ENCODE results near the gene PAQR5. TPM values are rescaled to one million over a fixed set of nuclear protein-coding genes. Genes with fewer than 3 reads are reported as not detected.

Gene PAQR5
- total and polyA plus RNA-seq, 2 donors (not counting 3 experiments of a cell fraction or from before 2014, with no cell fraction given), result 0.08 to 0.09 TPM

GRCh38 chr15:69340243-69340900, 41.7 kb downstream of the PAQR5 start:
- dilution Hi-C loops (cut with MboI; ENCODE audit: extremely low pct_ligation_motif_present, low sequenced_read_pairs), result no loop called here
- DNase-seq (ENCODE audit: low read depth, low spot score) (peak; percentile 81), FAIRE-seq (peak; percentile 59)
- Histone ChIP-seq H3K27ac (ENCODE audit: insufficient read depth, low read depth, low read length) (peak overlapping the region; percentile 28), H3K36me3 (ENCODE audit: control insufficient read depth in 2 of 2, extremely low read depth in 1 of 2, insufficient read depth in 2 of 2, low read length in 2 of 2) (no peaks in the 10 kb centered on the region), H3K9me1 (replicated peaks; ENCODE audit: control insufficient read depth, extremely low read depth, insufficient read depth, low read length) (no peaks in the 10 kb centered on the region), H3K4me2 (ENCODE audit: insufficient read depth, low read length) (peak overlapping the region; percentile 32), H2AFZ (ENCODE audit: low read depth, low read length) (peak overlapping the region; percentile 51), H3K4me1 (ENCODE audit: control insufficient read depth, extremely low read depth, insufficient read depth, low read length) (peaks cover 10% of the 10 kb centered on the region), H3K79me2 (ENCODE audit: control insufficient read depth, insufficient read depth, low read length) (no peaks in the 10 kb centered on the region), H3K4me3 (replicated peaks in 1 of 3; ENCODE audit: insufficient read depth in 1 of 3, low read depth in 1 of 3, low read length in 3 of 3) (no peak overlapping the region), H4K20me1 (replicated peaks; ENCODE audit: control insufficient read depth, extremely low read depth, insufficient read depth, low read length) (no peaks in the 10 kb centered on the region), H3K9me3 (replicated peaks; ENCODE audit: control insufficient read depth, insufficient read depth, low read length) (no peaks in the 10 kb centered on the region), H3K9ac (replicated peaks; ENCODE audit: extremely low read depth, insufficient read depth, low read length) (no peak overlapping the region), H3K27me3 (ENCODE audit: control insufficient read depth in 2 of 2, insufficient read depth in 2 of 2, low read length in 2 of 2) (no peaks in the 10 kb centered on the region)
- no TSS peak for BruUV-seq (replicated peaks)
- TF ChIP-seq MYC (IDR thresholded peaks at IDR 0.05; ENCODE audit: low read depth, low read length), result no peak
- TF ChIP-seq GATA2 (IDR thresholded peaks at IDR 0.05; ENCODE audit: insufficient read depth, insufficient read length, low read depth, low read length), result peak; percentile 45
- TF ChIP-seq FOS (IDR thresholded peaks at IDR 0.05; ENCODE audit: borderline replicate concordance, insufficient read depth, low read length), result peak; percentile 22
- ChIA-PET POLR2A (no interaction called here), CTCF (interaction anchor here (0.7 kb wide), 1 partner anchor 32 kb away, joined by 3 read pairs; no protein-coding TSS in a partner anchor)
- intact Hi-C loops (cut with micrococcal nuclease), result no loop called here

- ChIA-PET CTCF (no interaction called here), POLR2A (no interaction called here)
- TF ChIP-seq FOS (IDR thresholded peaks at IDR 0.05; ENCODE audit: borderline replicate concordance, insufficient read depth, low read length) (peak; percentile 20), MAX (IDR thresholded peaks at IDR 0.05; ENCODE audit: insufficient read depth, insufficient read length) (no peak), GATA2 (IDR thresholded peaks at IDR 0.05; ENCODE audit: insufficient read depth, insufficient read length, low read depth, low read length) (peak; percentile 9)
- no peak overlapping the region for H3K4me3 ChIP-seq (replicated peaks in 1 of 3; ENCODE audit: insufficient read depth in 1 of 3, low read depth in 1 of 3, low read length in 3 of 3)
- no peak overlapping the region for H3K9ac ChIP-seq (replicated peaks; ENCODE audit: extremely low read depth, insufficient read depth, low read length)
- no peaks in the 10 kb centered on the region for H3K36me3 ChIP-seq (ENCODE audit: control insufficient read depth in 2 of 2, extremely low read depth in 1 of 2, insufficient read depth in 2 of 2, low read length in 2 of 2)
- FAIRE-seq (peak; percentile 12), DNase-seq (ENCODE audit: low read depth, low spot score) (peak; percentile 31)
- H4K20me1 ChIP-seq (replicated peaks; ENCODE audit: control insufficient read depth, extremely low read depth, insufficient read depth, low read length), result no peaks in the 10 kb centered on the region
- intact Hi-C loops (cut with micrococcal nuclease) (no loop called here), dilution Hi-C loops (cut with MboI; ENCODE audit: extremely low pct_ligation_motif_present, low sequenced_read_pairs) (no loop called here)
- peaks cover 10% of the 10 kb centered on the region for H3K4me1 ChIP-seq (ENCODE audit: control insufficient read depth, extremely low read depth, insufficient read depth, low read length)
- H3K79me2 ChIP-seq (ENCODE audit: control insufficient read depth, insufficient read depth, low read length), result no peaks in the 10 kb centered on the region
- no peaks in the 10 kb centered on the region for H3K27me3 ChIP-seq (ENCODE audit: control insufficient read depth in 2 of 2, insufficient read depth in 2 of 2, low read length in 2 of 2)
- BruUV-seq (replicated peaks), result no TSS peak
- no peak overlapping the region for H3K27ac ChIP-seq (ENCODE audit: insufficient read depth, low read depth, low read length)
- H2AFZ ChIP-seq (ENCODE audit: low read depth, low read length), result no peak overlapping the region
- no peaks in the 10 kb centered on the region for H3K9me1 ChIP-seq (replicated peaks; ENCODE audit: control insufficient read depth, extremely low read depth, insufficient read depth, low read length)
- H3K4me2 ChIP-seq (ENCODE audit: insufficient read depth, low read length), result no peak overlapping the region
- no peaks in the 10 kb centered on the region for H3K9me3 ChIP-seq (replicated peaks; ENCODE audit: control insufficient read depth, insufficient read depth, low read length)
These were observed 42.6 kb downstream of the PAQR5 start for GRCh38 chr15:69341356-69341755.

Measured in endothelial cell of umbilical vein (primary cell).